NCI-H82 (cell line): ENCODE measurements around the gene PRMT2.
A peak's percentile ranks its signal among the peaks of the same experiment; 100 is the strongest.

Source experiments
- DNase-seq: peaks from one replicate; lab custom pipeline; 2025; lab: John Stamatoyannopoulos, UW

The PRMT2 gene

DNA sequence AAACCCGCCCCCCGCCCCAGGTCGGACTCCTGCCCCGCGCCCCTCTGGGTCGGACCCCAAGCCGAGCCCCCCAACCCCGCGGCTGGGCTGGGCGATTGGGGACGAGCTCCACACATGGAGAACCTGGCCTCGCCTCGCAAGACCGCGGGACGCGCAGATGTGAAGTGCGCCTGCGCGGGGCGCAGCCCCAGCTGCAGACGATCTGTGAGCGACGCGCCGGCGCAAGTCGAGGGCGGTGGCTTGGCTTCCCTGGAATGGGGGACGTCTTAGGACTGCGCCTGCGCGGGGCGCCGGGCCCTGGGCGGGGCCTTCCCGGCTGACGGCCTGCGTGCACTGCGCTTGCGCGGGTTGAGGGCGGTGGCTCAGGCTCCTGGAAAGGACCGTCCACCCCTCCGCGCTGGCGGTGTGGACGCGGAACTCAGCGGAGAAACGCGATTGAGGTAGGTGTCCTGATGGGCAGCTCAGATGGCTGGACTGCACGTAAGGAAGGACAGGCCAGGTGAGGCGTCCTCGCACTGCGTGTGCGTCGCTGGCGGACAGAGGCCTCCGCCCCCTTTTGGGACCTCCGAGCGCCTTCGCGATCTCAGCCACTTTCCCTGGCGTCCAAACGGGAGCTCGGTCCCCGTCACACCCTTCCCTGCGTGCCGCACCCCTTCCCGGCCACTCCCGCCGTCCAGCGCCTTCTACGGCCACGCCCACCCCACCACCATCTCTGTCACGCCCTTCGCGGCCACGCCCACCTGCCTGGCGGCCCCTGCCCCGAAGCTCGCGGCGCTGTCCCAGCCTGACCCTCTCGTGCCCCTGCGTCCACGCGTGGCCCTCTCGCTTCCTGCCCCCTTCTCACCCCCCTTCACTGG, at the start of gene PRMT2:
PRMT2 (plus strand) TSS at position 351 of the 857 bp plus-strand sequence. CDS start 1,278 bp downstream, outside the sequence.
- DNase-seq = peak; percentile 98

DNA sequence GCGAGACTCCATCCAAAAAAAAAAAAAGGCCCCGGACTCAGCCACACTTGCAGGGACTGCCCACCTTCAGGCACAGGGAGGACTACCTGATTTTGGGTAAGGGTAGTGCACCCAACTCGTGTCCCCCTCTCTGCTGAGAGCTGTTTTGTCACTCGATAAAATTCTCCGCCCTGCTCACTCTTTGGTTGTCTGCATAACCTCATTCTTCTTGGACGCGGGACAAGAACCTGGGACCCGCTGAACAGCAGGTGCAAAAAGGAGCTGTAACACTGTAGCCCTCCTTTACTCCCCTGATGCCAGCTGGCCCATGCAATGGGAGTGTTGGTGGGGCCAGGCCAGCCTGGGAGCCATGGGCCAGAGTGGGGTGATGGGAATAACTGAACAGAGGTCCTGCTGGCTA, 41.2 kb upstream of the PRMT2 start:
- DNase-seq = no peak

GRCh38 chr21:46596201-46596600, 39.3 kb upstream of the PRMT2 start:
- DNase-seq = no peak

DNA sequence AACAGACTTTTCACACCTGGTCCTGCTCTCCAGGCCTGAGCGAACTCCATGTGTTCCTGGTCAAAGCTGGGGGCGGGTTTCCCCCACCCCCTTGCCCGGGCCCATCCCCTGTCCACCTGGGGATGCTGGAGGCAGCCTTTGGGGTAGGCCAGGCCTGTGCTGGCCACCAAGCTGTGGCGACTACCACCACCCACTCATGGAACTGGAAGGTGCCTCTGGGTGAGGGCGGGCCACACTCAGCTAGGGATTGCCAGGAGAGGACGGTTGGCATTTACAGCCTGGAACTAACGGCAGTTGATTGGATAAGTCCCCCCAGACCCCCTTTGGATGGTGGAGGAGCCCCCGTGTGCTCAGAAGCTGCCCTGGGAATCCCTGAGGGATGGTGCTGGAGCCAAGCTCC, 38.4 kb upstream of the PRMT2 start:
- DNase-seq = no peak

- no peak for DNase-seq
These were observed 37.6 kb upstream of the PRMT2 start for GRCh38 chr21:46597896-46598343.

GRCh38 chr21:46598581-46599572, 36.6 kb upstream of the PRMT2 start:
- DNase-seq = no peak

DNA sequence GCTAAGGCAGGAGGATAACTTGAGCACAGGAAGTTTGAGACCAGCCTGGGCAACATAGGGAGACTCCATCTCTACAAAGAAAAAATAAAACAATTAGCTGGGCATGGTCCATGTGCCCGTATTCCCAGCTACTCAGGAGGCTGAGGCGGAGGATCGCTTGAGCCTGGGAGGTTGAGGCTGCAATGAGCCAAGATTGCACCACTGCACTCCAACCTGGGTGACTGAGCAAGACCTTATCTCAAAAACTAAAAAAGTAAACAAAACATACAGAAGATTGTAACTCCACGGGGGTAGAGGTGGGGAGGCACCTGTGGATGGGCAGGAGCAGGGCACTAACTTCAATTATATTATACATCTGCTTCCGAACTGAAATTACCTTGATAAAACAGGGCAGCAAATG, 35.2 kb upstream of the PRMT2 start:
- DNase-seq = no peak

GRCh38 chr21:46600978-46601377, 34.5 kb upstream of the PRMT2 start:
- DNase-seq = no peak

GRCh38 chr21:46603228-46603627, 32.2 kb upstream of the PRMT2 start:
- no peak for DNase-seq

- no peak for DNase-seq
These were observed 31.0 kb upstream of the PRMT2 start for GRCh38 chr21:46604329-46604974.

DNA sequence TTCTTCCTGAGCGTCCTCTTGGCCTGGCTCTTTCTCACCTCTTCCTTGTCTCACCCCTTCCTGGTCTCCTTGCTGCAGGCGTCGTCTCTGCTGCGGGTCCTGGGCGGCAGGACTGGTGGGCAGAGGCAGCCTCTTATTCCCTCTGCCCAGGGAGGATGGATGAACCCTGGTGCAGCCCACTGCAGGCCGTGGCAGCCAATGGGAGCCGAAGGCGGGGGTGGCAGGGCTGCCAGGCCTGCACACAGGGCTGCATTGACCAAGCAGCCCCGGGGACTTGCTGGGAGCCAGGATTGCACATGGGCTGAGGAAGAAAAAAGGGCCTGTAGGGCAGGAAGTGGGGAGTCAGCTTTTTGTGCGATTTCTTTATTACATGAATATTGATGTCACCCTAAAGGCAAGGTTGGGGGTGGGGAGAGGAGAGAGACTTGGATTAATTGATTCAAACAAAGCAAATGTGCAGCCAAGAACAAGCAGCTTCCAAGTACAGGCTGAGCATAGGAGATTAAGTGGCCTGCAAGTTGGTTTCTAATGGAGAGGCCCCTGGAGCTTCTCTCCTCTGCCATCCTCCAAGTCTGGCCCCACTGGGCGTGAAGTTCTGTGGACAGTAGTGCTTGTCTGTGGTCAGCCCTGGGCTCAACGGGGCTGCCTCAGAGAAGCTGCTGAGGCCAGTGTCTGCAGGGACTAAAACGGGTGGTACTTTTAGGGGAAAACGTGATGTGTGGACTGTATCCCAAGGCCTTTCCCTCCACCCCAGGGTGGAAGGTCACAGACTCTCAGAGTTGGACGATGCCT, 30.3 kb upstream of the PRMT2 start, which contains the start of gene S100B:
S100B (minus strand) TSS at position 108 of the 792 bp plus-strand sequence. CDS start 2,667 bp downstream, outside the sequence.
- DNase-seq = no peak

DNA sequence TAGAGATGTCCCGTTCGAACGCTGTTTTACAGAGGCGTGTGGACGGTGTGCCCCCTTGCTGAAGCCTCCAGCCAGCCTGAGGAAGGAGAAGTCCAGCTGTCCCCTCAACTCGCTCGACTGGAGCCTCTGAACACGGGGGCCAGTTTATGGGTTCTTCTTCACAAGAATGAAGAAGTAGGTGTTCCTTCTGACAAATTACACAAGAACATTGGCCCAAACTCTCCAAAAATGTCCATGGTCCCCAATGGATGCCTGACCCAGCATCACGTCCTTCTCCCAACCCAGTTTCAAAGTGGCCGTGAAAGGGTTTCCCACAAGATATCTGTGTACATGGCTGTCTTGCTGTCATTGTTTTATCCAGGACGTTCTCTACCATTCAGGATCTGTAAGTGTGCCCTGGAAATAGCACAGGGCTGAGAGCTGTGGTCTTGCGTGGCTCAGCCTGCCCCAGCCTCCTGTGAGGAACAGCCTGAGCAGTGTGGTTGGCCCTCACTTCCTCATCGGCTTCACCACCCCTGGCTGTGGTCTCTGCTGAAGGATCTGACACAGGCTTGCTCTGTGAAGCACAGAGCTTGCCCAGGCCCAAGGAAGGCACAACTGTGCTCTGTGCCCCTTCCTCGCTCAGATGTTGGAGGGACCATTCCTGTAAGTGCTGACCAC, 29.6 kb upstream of the PRMT2 start:
- DNase-seq = no peak

- DNase-seq = no peak
These were observed 29.1 kb upstream of the PRMT2 start for GRCh38 chr21:46606427-46606813.

DNA sequence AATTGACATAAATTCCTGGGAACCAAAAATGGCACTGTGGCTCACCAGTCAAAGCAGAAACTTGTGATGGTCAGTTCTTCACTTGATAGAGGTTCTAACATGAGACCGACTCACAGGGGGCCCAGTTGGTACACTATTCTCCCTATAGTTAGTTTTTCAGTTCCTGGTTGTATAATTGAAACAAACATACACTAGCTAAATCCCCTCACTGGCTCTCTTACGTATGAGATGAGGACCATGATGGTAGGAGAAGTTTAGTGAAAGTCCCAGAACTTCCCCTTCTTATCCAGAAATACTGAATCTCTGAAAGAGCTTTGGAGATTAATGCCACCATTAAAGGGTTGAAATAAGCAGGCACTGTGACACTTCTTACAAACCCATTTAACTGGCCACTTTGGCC, 27.8 kb upstream of the PRMT2 start:
- DNase-seq = no peak

DNA sequence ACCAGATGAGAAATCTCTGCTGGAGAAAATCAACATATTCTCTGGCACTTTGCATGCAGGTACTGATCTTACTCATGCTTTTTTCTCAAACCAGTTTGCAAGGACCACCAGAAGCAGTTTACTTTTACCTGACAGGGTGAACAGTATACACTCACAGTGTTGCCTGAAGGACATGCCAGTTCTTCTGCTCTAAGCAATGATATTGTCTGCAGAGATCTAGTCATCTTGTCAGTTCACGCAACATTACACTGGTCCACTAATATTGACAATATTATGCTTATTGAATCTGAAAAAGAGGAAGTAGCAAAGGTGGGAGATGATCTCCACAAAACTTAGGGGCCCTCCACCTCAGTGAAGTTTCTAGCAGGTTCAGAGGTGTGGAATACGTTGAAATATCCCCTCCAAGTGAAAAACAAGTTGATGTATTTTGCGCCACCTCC, 26.8 kb upstream of the PRMT2 start:
- DNase-seq = no peak

GRCh38 chr21:46610018-46610701, 25.3 kb upstream of the PRMT2 start:
- DNase-seq = no peak

GRCh38 chr21:46613391-46613790, 22.1 kb upstream of the PRMT2 start:
- no peak for DNase-seq

- no peak for DNase-seq
These were observed 19.4 kb upstream of the PRMT2 start for GRCh38 chr21:46616050-46616449.

DNA sequence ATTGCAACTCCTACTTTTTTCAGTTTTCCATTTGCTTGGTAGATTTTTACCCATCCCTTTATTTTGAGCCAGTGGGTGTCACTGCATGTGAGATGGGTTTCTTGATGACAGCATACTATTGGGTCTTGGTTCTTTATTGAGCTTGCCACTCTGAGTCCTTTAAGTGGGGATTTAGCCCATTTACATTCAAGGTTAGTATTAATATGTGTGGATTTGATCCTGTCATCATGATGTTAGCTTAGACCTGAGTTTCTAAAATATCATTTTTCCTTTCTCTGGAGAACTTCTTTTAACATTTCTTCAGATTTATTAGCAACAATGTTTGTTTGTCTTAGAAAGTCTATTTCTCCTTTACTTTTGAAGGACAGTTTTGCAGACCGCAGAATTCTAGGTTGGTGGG, 18.8 kb upstream of the PRMT2 start:
- no peak for DNase-seq
